Renal pelvis (tissue), 4 donors: ENCODE data around the gene PEX19. TPM values are rescaled to one million over a fixed set of nuclear protein-coding genes. Genes with fewer than 3 reads are reported as not detected.

ENCODE experiments used
- DNase-seq: peaks from one replicate; pipeline ENCODE4 v3.0.0-alpha.2; 2013
- polyA plus RNA-seq, 3 donors: library from polyadenylated mRNA; unstranded; fragments of 120-200 nt; gene quantifications; one replicate each; pipeline ENCODE4 v1.2.1, GENCODE V29; 2013; ENCODE audit not compliant: insufficient read length in 3 of 3

PEX19 gene
- polyA plus RNA-seq, 3 donors: 82.3 to 86.5 (median 85.6) TPM

GRCh38 chr1:160251687-160252526 is 33.0 kb downstream of the PEX19 start:
- DNase-seq: peak; percentile 72

GRCh38 chr1:160251011-160251410 is 33.9 kb downstream of the PEX19 start:
- no peak for DNase-seq

GRCh38 chr1:160247053-160247452 is 37.9 kb downstream of the PEX19 start:
- no peak for DNase-seq

GRCh38 chr1:160245434-160245833 is 39.5 kb downstream of the PEX19 start:
- DNase-seq: no peak

GRCh38 chr1:160244209-160244608 is 40.7 kb downstream of the PEX19 start:
- DNase-seq: no peak

- no peak for DNase-seq
Observed at GRCh38 chr1:160243767-160244166, 41.2 kb downstream of the PEX19 start.

GRCh38 chr1:160239582-160240299 is 45.2 kb downstream of the PEX19 start:
- no peak for DNase-seq

- DNase-seq: no peak
Observed at GRCh38 chr1:160238408-160238807, 46.5 kb downstream of the PEX19 start.

GRCh38 chr1:160237558-160237957 is 47.4 kb downstream of the PEX19 start:
- DNase-seq: no peak

GRCh38 chr1:160236806-160237205 is 48.1 kb downstream of the PEX19 start:
- no peak for DNase-seq

- no peak for DNase-seq
Observed at GRCh38 chr1:160232911-160233310, 52.0 kb downstream of the PEX19 start.

GRCh38 chr1:160228431-160228830 is 56.5 kb downstream of the PEX19 start:
- no peak for DNase-seq

- no peak for DNase-seq
Observed at GRCh38 chr1:160227561-160227960, 57.4 kb downstream of the PEX19 start.

GRCh38 chr1:160227034-160227433 is 57.9 kb downstream of the PEX19 start:
- no peak for DNase-seq

Other genes starting within 250 kb of the PEX19 start
- 10 to 100 TPM; 20.5 to 24.7 (median 22.3) TPM for gene KCNJ10, start 215.0 kb downstream of the PEX19 start, polyA plus RNA-seq
- gene KCNJ9, start 203.6 kb downstream of the PEX19 start, polyA plus RNA-seq: under 1 TPM; 0.09 to 0.15 (median 0.11) TPM
- gene IGSF8, start 186.5 kb downstream of the PEX19 start, polyA plus RNA-seq: 10 to 100 TPM; 35.0 to 40.0 (median 39.6) TPM
- 1 to 10 TPM; 4.5 to 5.1 (median 5.0) TPM for gene ATP1A2, start 169.4 kb downstream of the PEX19 start, polyA plus RNA-seq
- under 1 TPM; 0.26 to 0.80 (median 0.30) TPM for gene ATP1A4, start 133.5 kb downstream of the PEX19 start, polyA plus RNA-seq
- gene CASQ1, start 94.6 kb downstream of the PEX19 start, polyA plus RNA-seq: under 1 TPM; 0.30 to 0.99 (median 0.81) TPM
- gene PEA15, start 79.7 kb downstream of the PEX19 start, polyA plus RNA-seq: 100 to 1,000 TPM in 2 of 3 donors, 10 to 100 TPM in 1; 96.6 to 114 (median 107) TPM
- 100 to 1,000 TPM; 194 to 279 (median 264) TPM for gene DCAF8, start 22.6 kb downstream of the PEX19 start, polyA plus RNA-seq
- gene COPA, start 58.1 kb upstream of the PEX19 start, polyA plus RNA-seq: 100 to 1,000 TPM; 146 to 186 (median 160) TPM
- gene NCSTN, start 58.2 kb upstream of the PEX19 start, polyA plus RNA-seq: 100 to 1,000 TPM; 162 to 167 (median 167) TPM
- gene NHLH1, start 81.9 kb upstream of the PEX19 start, polyA plus RNA-seq: under 1 TPM; 0.10 to 0.26 (median 0.18) TPM
- gene VANGL2, start 115.4 kb upstream of the PEX19 start, polyA plus RNA-seq: 10 to 100 TPM; 33.2 to 39.2 (median 38.4) TPM
- under 1 TPM; 0.09 to 0.30 (median 0.17) TPM for gene SLAMF6, start 238.1 kb upstream of the PEX19 start, polyA plus RNA-seq